Endometrial microvascular endothelial cells (primary cell): Measurements from ENCODE around the gene SH3BP2. TPM values are rescaled to one million over a fixed set of nuclear protein-coding genes. Genes with fewer than 3 reads are reported as not detected.
"Not testable (repeated sequence)": the region's sequence is repeated elsewhere in the genome, so short reads cannot be mapped to it uniquely, and the experiment has no call there.

Experiments
- in situ Hi-C: cut with HindIII; loops from 2 replicates; pipeline ENCODE4 v1.10.0; 2017; ENCODE audit warnings: low sequenced_read_pairs, low pct_unique_long_range_greater_than_20kb; ENCODE audit errors: inconsistent ontology term
- total RNA-seq: library from RNA; depleted of rRNA; stranded (reverse); fragments of >200 nt; gene quantifications from one replicate; pipeline ENCODE4 v1.2.3, GENCODE V29; 2015; ENCODE audit errors: inconsistent ontology term

The SH3BP2 gene
- total RNA-seq, 1 donor from 2014 or later: 41.4 TPM

DNA sequence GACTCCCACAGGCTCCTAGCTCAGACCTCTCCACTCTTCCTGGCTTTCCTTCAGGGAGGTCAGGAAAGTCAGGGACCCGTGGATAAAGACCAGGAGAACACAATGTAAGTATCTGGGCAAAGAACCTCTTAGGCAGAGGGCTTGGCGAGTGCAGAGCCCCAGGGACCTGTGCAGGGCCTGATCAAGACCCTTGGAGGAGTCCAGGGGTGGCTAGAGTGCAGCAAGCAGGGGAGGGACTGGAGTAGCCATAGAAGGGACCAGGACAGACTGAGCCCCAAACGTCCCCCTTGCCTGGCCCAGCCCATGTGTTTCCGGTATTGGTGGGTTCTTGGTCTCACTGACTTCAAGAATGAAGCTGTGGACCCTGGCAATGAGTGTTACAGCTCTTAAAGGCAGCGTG lies 30.8 kb upstream of the SH3BP2 start:
- in situ Hi-C loops: no loop called here

GRCh38 chr4:2762486-2763370 lies 30.2 kb upstream of the SH3BP2 start:
- in situ Hi-C loops: not testable (repeated sequence)

DNA sequence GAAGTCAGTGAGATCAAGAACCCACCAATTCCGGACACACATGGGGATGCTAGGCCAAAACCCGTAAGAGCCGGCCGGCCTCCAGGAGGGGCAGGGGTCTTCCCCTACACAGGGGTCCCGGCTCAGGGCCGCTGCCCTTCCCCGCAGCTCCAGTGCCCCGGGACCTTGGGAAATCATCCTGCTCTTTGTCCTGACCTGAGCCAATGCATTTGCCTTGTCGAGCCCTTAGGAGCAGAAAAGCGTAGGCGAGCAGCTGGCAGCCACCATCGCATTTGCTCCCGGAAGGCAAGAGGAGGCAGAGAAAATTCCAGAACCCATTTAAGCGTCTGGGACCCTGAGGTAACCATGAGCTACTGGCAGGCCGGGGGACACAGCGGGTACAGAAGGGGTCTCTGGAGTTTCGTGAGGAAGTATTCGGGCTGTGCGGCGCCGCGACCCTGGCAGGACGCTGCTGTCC lies 29.3 kb upstream of the SH3BP2 start:
- in situ Hi-C loops: no loop called here

DNA sequence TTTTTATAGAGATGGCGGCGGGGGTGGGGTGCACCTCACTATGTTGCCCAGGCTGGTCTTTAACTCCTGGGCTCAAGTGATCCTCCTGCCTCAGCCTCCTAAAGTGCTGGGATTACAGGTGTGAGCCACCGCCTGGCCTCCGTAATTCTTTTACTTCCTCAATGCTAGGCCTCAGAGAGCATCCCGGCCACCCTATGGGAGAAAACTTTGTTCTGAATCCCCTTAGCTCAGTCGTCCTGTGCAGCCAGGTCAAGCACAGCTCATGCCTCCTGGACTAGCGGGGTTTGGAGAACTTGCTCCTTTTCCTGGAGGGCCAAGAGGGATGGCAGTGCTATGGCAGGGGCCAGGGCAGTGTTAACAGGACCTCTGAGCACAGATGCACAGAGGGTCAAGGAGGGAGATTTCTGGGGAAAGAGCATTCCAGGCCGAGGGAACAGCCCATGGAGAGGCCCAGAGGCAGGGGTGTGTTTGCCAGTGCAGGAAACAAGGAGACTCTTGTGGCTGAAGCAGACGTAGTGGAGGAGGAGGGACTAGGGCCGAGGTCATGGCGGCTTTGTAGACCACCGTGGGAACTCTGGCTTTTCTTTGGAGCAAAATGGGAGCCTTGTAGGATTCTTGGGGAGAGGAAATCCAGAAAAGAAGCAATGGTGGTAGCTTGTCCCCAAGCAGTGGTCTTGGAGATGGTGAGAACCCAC lies 26.9 kb upstream of the SH3BP2 start:
- in situ Hi-C loops: no loop called here

DNA sequence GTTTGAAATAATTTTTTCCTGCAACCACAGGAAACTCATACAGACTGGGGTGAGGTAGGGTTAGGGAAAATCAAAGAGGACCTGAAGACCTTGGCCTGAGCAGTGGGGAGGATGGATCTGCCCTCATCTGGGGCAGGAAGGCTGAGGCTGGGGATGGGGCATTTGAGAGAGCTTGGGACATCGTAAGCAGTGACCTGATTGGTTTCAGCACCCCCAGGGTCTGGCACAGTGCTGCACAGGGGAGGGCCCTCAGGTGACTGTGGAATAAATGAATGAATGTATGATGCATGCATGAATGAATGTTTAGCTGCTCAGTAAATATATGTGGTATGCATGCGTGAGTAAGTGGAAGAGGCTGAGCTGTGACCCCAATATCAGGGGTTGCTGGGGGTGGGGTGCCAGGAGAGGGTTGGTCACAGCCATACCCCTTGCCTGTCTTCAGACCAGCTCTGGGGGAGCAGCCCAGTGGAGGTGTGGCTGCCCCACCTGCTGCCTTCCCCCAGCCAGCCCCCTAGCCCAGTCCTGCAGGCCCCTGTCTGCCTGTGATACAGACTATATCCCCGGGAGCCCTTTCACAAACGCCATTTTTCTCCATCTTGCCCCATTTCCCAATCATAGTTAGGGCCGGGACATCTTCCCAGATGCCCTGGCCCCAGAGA lies 25.7 kb upstream of the SH3BP2 start:
- in situ Hi-C loops: no loop called here

GRCh38 chr4:2767705-2768074 lies 25.2 kb upstream of the SH3BP2 start:
- in situ Hi-C loops: no loop called here

DNA sequence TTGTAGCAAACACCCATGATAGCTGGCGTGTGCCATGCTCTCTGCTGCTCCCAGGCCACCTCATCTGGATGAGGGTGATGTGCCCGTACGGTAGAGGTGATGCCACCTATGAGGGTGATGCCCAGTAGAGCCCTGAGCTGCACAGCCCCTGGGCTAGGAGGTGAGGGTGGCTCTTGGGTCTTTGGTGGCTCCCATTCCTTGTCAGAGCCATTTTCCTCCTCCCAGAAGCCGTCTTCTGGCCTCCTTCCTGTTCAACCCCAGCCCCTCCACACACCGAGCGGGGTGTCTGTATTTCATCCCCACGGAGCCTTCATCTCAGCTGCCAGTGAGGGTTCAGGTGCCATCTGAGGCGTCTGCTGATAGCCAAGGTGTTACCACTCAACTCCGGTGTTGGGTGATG lies 24.8 kb upstream of the SH3BP2 start:
- in situ Hi-C loops: no loop called here

DNA sequence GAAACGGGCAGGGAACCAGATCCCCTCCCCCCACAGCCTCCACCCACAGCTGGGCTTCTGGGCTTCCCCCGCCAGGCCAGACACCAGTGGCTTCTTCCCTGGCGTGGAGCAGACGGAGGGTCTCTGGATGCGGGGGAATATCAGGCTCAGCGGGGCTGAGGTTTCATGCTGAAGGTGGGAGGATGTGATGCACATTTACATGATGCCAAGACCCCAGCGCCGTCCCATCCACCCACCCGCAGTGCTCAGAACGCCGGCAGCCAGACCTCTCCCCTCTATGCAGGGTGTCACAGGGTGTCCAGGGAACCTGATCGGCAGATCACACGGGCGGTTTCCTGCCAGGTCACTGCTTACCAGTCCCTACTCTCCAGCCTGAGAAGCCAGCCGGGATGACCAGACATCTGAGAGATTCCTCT lies 24.0 kb upstream of the SH3BP2 start:
- in situ Hi-C loops: no loop called here

GRCh38 chr4:2771264-2771663 lies 21.6 kb upstream of the SH3BP2 start:
- in situ Hi-C loops: no loop called here

- in situ Hi-C loops: not testable (repeated sequence)
Measured at GRCh38 chr4:2780643-2781042, 12.2 kb upstream of the SH3BP2 start.

- in situ Hi-C loops: no loop called here
Measured at GRCh38 chr4:2781911-2782310, 11.0 kb upstream of the SH3BP2 start.

- in situ Hi-C loops: no loop called here
Measured at GRCh38 chr4:2783790-2784189, 9.1 kb upstream of the SH3BP2 start.

DNA sequence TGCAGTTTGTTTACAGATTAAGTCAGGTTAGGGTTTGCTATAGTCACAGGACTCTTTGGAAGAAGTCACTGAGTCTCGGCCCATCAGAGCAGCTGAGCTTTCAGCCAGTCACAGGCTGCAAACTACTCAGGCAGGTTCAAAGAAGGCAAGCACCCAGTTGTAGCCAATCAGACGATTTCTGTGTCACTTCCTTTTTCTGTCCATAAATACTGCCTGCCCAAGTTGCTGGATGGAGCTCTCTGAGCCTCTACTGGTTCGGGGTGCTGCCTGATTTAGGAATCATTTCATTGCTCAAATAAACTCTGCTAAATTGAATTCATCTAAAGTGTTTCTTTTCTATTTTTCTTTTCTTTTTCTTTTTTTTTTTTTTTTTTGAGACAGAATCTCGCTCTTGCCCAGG lies 7.3 kb upstream of the SH3BP2 start:
- in situ Hi-C loops: no loop called here

DNA sequence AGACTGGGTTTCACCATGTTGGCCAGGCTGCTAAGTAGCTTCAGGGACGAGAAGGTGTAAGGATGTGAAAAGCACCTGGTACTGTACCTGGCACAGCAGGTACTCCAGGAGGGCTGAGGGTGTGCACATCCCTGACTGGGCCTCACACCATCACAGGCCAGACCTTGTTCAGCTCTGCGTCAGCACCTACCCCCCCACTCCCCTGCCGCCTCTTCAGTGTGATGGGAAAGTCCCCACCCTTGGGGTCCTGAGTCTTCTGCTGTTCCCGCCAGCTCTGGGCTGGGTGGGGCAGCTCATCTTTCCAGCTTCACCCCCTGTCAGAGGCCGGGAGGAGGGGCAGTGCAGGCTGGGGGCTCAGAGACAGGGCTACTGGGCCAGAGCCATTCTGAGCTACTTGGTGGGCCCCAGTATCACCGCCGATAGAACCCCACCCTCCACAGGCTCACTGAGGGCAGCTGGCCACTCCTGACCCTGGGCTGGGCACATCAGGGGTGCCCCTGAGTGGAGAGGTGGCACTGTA lies 6.7 kb upstream of the SH3BP2 start:
- in situ Hi-C loops: no loop called here

- in situ Hi-C loops: no loop called here
Measured at GRCh38 chr4:2786794-2787229, 6.1 kb upstream of the SH3BP2 start.

GRCh38 chr4:2787230-2788100 lies 5.4 kb upstream of the SH3BP2 start:
- in situ Hi-C loops: no loop called here

DNA sequence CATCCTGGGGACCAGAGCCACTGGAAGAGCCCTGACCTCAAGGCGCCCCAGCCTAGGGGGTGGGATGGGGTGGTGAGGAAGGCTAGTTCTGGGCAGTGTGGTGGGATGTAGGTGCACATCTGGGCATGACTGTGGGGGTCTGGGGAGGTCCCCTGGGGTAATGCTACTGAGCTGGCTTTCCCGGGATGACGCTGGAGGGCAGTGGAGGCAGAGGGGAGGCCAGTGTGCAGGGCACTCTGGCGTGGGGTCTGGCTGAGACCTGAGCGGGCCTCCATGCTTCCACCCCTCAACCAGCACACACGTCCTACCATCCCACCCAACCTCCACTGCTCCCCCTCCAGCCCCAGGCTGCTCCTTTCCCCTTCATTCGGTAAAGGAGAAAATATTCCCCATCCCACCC lies 4.8 kb upstream of the SH3BP2 start:
- in situ Hi-C loops: no loop called here

DNA sequence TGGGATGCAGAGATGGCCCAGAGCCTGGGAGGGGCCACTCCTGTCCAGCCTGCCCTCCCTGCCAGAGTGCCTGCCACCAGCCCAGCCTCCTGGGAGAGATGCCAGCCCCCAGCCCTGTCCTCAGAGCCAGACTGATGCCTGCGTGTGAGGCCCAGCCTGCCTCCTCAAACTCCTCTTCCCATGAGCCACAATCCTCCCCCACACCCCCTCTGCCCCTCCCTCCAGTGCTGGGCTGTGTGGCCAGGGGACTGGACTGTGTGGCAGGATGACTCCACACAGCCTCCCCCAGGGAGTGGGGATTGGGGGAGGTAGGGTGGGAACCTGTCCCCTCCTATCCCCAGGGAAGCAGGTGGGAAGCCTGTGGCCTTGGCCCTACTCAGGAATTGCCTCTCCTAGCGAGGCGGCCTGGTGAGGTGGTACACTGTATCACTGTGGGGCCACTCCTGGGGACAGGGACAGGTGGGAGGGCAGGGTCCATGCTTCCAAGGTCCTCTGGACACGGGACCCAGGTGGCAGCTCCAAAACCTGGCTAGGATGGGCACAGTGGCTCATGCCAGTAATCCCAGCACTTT lies 4.3 kb upstream of the SH3BP2 start:
- in situ Hi-C loops: no loop called here
